ENCODE measurements around the gene GJB6. TPM values are rescaled to one million over a fixed set of nuclear protein-coding genes. Genes with fewer than 3 reads are reported as not detected.

Gene GJB6
- total and polyA plus RNA-seq, 2 donors (not counting 3 experiments of a cell fraction or from before 2014, with no cell fraction given) = not detected

GRCh38 chr13:20178156-20178555 is 54.0 kb downstream of the GJB6 start:
- ChIA-PET POLR2A (no interaction called here), CTCF (interaction anchor here (1.5 kb wide), 1 partner anchor 310 kb away, joined by 3 read pairs; no protein-coding TSS in a partner anchor)
- Histone ChIP-seq H3K36me3 (ENCODE audit: control insufficient read depth in 2 of 2, extremely low read depth in 1 of 2, insufficient read depth in 2 of 2, low read length in 2 of 2) (no peaks in the 10 kb centered on the region), H3K79me2 (ENCODE audit: control insufficient read depth, insufficient read depth, low read length) (no peaks in the 10 kb centered on the region), H2AFZ (ENCODE audit: low read depth, low read length) (no peak overlapping the region), H3K27me3 (ENCODE audit: control insufficient read depth in 2 of 2, insufficient read depth in 2 of 2, low read length in 2 of 2) (peaks cover 25 to 52% of the 10 kb centered on the region in 2 experiments), H3K9ac (replicated peaks; ENCODE audit: extremely low read depth, insufficient read depth, low read length) (no peak overlapping the region), H3K9me3 (replicated peaks; ENCODE audit: control insufficient read depth, insufficient read depth, low read length) (no peaks in the 10 kb centered on the region), H3K4me2 (ENCODE audit: insufficient read depth, low read length) (no peak overlapping the region), H3K9me1 (replicated peaks; ENCODE audit: control insufficient read depth, extremely low read depth, insufficient read depth, low read length) (no peaks in the 10 kb centered on the region), H3K4me1 (ENCODE audit: control insufficient read depth, extremely low read depth, insufficient read depth, low read length) (peaks cover 2% of the 10 kb centered on the region), H3K4me3 (replicated peaks in 1 of 3; ENCODE audit: insufficient read depth in 1 of 3, low read depth in 1 of 3, low read length in 3 of 3) (no peak overlapping the region), H3K27ac (ENCODE audit: insufficient read depth, low read depth, low read length) (no peak overlapping the region), H4K20me1 (replicated peaks; ENCODE audit: control insufficient read depth, extremely low read depth, insufficient read depth, low read length) (no peaks in the 10 kb centered on the region)
- intact Hi-C loops (cut with micrococcal nuclease) (no loop called here), dilution Hi-C loops (cut with MboI; ENCODE audit: extremely low pct_ligation_motif_present, low sequenced_read_pairs) (no loop called here)
- BruUV-seq (replicated peaks) = no TSS peak
- no peak for FAIRE-seq
- TF ChIP-seq GATA2 (IDR thresholded peaks at IDR 0.05; ENCODE audit: insufficient read depth, insufficient read length, low read depth, low read length) = no peak
- no peak for TF ChIP-seq JUN (IDR thresholded peaks at IDR 0.05; ENCODE audit: borderline replicate concordance, insufficient read depth, insufficient read length, low read depth)
- TF ChIP-seq, protein P1, sequence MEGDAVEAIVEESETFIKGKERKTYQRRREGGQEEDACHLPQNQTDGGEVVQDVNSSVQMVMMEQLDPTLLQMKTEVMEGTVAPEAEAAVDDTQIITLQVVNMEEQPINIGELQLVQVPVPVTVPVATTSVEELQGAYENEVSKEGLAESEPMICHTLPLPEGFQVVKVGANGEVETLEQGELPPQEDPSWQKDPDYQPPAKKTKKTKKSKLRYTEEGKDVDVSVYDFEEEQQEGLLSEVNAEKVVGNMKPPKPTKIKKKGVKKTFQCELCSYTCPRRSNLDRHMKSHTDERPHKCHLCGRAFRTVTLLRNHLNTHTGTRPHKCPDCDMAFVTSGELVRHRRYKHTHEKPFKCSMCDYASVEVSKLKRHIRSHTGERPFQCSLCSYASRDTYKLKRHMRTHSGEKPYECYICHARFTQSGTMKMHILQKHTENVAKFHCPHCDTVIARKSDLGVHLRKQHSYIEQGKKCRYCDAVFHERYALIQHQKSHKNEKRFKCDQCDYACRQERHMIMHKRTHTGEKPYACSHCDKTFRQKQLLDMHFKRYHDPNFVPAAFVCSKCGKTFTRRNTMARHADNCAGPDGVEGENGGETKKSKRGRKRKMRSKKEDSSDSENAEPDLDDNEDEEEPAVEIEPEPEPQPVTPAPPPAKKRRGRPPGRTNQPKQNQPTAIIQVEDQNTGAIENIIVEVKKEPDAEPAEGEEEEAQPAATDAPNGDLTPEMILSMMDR (IDR thresholded peaks at IDR 0.05; ENCODE audit: extremely low read depth in 1 of 2, insufficient read depth in 1 of 2, low read depth in 1 of 2, low read length in 2 of 2) = no peak
- TF ChIP-seq MYC (IDR thresholded peaks at IDR 0.05; ENCODE audit: low read depth, low read length) = no peak
- DNase-seq (ENCODE audit: low read depth, low spot score) = no peak

- no peaks in the 10 kb centered on the region for H3K9me3 ChIP-seq (replicated peaks; ENCODE audit: control insufficient read depth, insufficient read depth, low read length)
- peaks cover 22 to 45% of the 10 kb centered on the region in 2 experiments for H3K27me3 ChIP-seq (ENCODE audit: control insufficient read depth in 2 of 2, insufficient read depth in 2 of 2, low read length in 2 of 2)
- H3K79me2 ChIP-seq (ENCODE audit: control insufficient read depth, insufficient read depth, low read length) = no peaks in the 10 kb centered on the region
- H2AFZ ChIP-seq (ENCODE audit: low read depth, low read length) = no peak overlapping the region
- FAIRE-seq (no peak), DNase-seq (ENCODE audit: low read depth, low spot score) (no peak)
- no peak overlapping the region for H3K4me2 ChIP-seq (ENCODE audit: insufficient read depth, low read length)
- peaks cover 2% of the 10 kb centered on the region for H3K4me1 ChIP-seq (ENCODE audit: control insufficient read depth, extremely low read depth, insufficient read depth, low read length)
- H4K20me1 ChIP-seq (replicated peaks; ENCODE audit: control insufficient read depth, extremely low read depth, insufficient read depth, low read length) = no peaks in the 10 kb centered on the region
- intact Hi-C loops (cut with micrococcal nuclease) (no loop called here), dilution Hi-C loops (cut with MboI; ENCODE audit: extremely low pct_ligation_motif_present, low sequenced_read_pairs) (no loop called here)
- H3K9ac ChIP-seq (replicated peaks; ENCODE audit: extremely low read depth, insufficient read depth, low read length) = no peak overlapping the region
- H3K4me3 ChIP-seq (replicated peaks in 1 of 3; ENCODE audit: insufficient read depth in 1 of 3, low read depth in 1 of 3, low read length in 3 of 3) = no peak overlapping the region
- H3K9me1 ChIP-seq (replicated peaks; ENCODE audit: control insufficient read depth, extremely low read depth, insufficient read depth, low read length) = no peaks in the 10 kb centered on the region
- TF ChIP-seq EZH2 (IDR thresholded peaks at IDR 0.05; ENCODE audit: borderline replicate concordance, low read depth, low read length, severe bottlenecking) (peak; percentile 50), POLR2AphosphoS5 (IDR thresholded peaks at IDR 0.05; ENCODE audit: insufficient read depth, low read depth, low read length) (no peak)
- no TSS peak for BruUV-seq (replicated peaks)
- POLR2A ChIA-PET = no interaction called here
- CTCF ChIA-PET = no interaction called here
- no peak overlapping the region for H3K27ac ChIP-seq (ENCODE audit: insufficient read depth, low read depth, low read length)
- no peaks in the 10 kb centered on the region for H3K36me3 ChIP-seq (ENCODE audit: control insufficient read depth in 2 of 2, extremely low read depth in 1 of 2, insufficient read depth in 2 of 2, low read length in 2 of 2)
These were observed 54.9 kb downstream of the GJB6 start for GRCh38 chr13:20177049-20177831.
